GM23338 (cell line): ENCODE measurements around the gene SAMD8.
"Not testable (repeated sequence)": the region's sequence is repeated elsewhere in the genome, so short reads cannot be mapped to it uniquely, and the experiment has no call there.

Experiments
- CREB1 ChIP-seq: fragments of 250-450 bp; sonication (Bioruptor Pico); IDR thresholded peaks from 2 replicates; pipeline ENCODE4 v1.5.0; 2020; ENCODE audit warnings: low read depth, mild to moderate bottlenecking, moderate library complexity
- ETS1 ChIP-seq: IDR thresholded peaks from 2 replicates; pipeline ENCODE4 v1.6.1; 2016; ENCODE audit warnings: antibody characterized with exemption
- EZH2 ChIP-seq: fragments of 200-600 bp; sonication (generic); IDR thresholded peaks from one replicate; pipeline ENCODE4 v1.8.0; 2017; ENCODE audit warnings: antibody characterized with exemption, mild to moderate bottlenecking, low read depth; ENCODE audit not compliant: unreplicated experiment
- EZH2phosphoT487 ChIP-seq: fragments of 200-600 bp; sonication (generic); IDR thresholded peaks from one replicate; pipeline ENCODE4 v1.8.1; 2018; ENCODE audit warnings: antibody characterized with exemption; ENCODE audit not compliant: unreplicated experiment
- JUNB ChIP-seq: IDR thresholded peaks from one replicate; pipeline ENCODE4 v1.6.1; 2016; ENCODE audit warnings: antibody characterized with exemption; ENCODE audit not compliant: unreplicated experiment
- POLR2AphosphoS5 ChIP-seq: IDR thresholded peaks from 2 replicates; pipeline ENCODE4 v1.6.1; 2016; ENCODE audit warnings: antibody characterized with exemption, low read depth
- STAT1 ChIP-seq: IDR thresholded peaks from one replicate; pipeline ENCODE4 v1.6.1; 2016; ENCODE audit warnings: antibody characterized with exemption; ENCODE audit not compliant: unreplicated experiment
- ZNF114 ChIP-seq: fragments of 250-450 bp; sonication (Bioruptor Pico); IDR thresholded peaks from 2 replicates; pipeline ENCODE4 v1.5.0; 2020; ENCODE audit warnings: mild to moderate bottlenecking, moderate library complexity
- ZNF331 ChIP-seq: fragments of 250-450 bp; sonication (Bioruptor Pico); IDR thresholded peaks from 2 replicates; pipeline ENCODE4 v1.5.0; 2020; ENCODE audit warnings: low read depth, mild to moderate bottlenecking, moderate library complexity
- ZNF462 ChIP-seq: fragments of 250-450 bp; sonication (Bioruptor Pico); IDR thresholded peaks from 2 replicates; pipeline ENCODE4 v1.5.0; 2020; ENCODE audit warnings: mild to moderate bottlenecking, moderate library complexity
- TF ChIP-seq, protein P1 (sequence below), 2 experiments: fragments of 200-600 bp in 1 of 2; sonication (generic) in 1 of 2; conservative IDR thresholded peaks; 2 replicates each; pipeline versions ENCODE4 v1.5.1 to v1.6.1; 2016 to 2017; ENCODE audit warnings: antibody characterized with exemption in 2 of 2, low read depth in 2 of 2, mild to moderate bottlenecking in 2 of 2, moderate library complexity in 1 of 2
- TF ChIP-seq, protein P2 (sequence below): IDR thresholded peaks from one replicate; pipeline ENCODE4 v1.6.1; 2018; ENCODE audit warnings: antibody characterized with exemption; ENCODE audit not compliant: unreplicated experiment

DNA sequence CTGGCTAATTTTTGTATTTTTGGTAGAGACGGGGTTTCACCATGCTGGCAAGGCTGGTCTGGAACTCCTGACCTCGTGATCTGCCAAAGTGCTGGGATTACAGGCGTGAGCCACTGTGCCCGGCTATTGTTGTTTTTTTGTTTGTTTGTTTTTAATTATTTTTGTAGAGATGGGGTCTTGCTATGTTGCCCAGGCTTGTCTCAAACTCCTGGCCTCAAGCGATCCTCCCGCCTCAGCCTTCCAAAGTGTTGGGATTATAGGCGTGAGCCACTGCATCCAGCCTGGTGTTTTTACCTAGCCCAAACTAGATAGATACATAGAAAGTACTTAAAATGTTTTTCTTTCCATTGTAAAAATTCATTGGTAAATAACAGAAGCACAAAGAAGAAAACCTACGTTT, 110.0 kb downstream of the SAMD8 start:
- TF ChIP-seq POLR2AphosphoS5; EZH2; ZNF462 (CRISPR knock-in tag); STAT1; EZH2phosphoT487; ZNF331 (CRISPR knock-in tag); ETS1; JUNB; CREB1 (CRISPR knock-in tag); ZNF114 (CRISPR knock-in tag): not testable (repeated sequence)
- TF ChIP-seq, protein P1, sequence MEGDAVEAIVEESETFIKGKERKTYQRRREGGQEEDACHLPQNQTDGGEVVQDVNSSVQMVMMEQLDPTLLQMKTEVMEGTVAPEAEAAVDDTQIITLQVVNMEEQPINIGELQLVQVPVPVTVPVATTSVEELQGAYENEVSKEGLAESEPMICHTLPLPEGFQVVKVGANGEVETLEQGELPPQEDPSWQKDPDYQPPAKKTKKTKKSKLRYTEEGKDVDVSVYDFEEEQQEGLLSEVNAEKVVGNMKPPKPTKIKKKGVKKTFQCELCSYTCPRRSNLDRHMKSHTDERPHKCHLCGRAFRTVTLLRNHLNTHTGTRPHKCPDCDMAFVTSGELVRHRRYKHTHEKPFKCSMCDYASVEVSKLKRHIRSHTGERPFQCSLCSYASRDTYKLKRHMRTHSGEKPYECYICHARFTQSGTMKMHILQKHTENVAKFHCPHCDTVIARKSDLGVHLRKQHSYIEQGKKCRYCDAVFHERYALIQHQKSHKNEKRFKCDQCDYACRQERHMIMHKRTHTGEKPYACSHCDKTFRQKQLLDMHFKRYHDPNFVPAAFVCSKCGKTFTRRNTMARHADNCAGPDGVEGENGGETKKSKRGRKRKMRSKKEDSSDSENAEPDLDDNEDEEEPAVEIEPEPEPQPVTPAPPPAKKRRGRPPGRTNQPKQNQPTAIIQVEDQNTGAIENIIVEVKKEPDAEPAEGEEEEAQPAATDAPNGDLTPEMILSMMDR (conservative IDR thresholded peaks at IDR 0.05; ENCODE audit: low read depth in 2 of 2) = not testable (repeated sequence)
- TF ChIP-seq, protein P2, sequence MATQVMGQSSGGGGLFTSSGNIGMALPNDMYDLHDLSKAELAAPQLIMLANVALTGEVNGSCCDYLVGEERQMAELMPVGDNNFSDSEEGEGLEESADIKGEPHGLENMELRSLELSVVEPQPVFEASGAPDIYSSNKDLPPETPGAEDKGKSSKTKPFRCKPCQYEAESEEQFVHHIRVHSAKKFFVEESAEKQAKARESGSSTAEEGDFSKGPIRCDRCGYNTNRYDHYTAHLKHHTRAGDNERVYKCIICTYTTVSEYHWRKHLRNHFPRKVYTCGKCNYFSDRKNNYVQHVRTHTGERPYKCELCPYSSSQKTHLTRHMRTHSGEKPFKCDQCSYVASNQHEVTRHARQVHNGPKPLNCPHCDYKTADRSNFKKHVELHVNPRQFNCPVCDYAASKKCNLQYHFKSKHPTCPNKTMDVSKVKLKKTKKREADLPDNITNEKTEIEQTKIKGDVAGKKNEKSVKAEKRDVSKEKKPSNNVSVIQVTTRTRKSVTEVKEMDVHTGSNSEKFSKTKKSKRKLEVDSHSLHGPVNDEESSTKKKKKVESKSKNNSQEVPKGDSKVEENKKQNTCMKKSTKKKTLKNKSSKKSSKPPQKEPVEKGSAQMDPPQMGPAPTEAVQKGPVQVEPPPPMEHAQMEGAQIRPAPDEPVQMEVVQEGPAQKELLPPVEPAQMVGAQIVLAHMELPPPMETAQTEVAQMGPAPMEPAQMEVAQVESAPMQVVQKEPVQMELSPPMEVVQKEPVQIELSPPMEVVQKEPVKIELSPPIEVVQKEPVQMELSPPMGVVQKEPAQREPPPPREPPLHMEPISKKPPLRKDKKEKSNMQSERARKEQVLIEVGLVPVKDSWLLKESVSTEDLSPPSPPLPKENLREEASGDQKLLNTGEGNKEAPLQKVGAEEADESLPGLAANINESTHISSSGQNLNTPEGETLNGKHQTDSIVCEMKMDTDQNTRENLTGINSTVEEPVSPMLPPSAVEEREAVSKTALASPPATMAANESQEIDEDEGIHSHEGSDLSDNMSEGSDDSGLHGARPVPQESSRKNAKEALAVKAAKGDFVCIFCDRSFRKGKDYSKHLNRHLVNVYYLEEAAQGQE = not testable (repeated sequence)
